CD4-positive, alpha-beta T cell treated with Interleukin-10 for 1 hour (primary cell): ENCODE data around the gene CNEP1R1.

Source experiments
- DNase-seq: peaks from one replicate; pipeline ENCODE4 v3.0.0-alpha.2; 2020

Gene CNEP1R1

DNA sequence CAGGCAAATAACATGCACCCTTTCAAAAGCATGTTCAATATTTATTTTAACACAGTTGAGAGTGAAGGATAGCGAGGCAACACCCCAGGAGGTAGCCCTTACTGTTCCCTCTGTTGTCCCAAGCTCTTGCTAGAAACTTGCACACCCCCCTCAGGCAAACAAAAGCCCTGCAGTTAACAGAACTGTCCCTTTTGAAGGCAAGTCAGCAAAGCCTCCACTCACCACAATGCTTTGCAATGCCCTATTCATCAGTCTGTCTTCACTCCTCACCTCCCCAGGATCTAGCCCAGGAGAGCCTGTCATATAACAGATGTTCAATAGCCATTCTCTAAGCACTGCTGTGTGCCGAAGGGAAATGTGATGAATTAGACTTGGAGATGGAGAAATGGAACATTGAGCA, 3.5 kb upstream of the CNEP1R1 start:
- DNase-seq = no peak

DNA sequence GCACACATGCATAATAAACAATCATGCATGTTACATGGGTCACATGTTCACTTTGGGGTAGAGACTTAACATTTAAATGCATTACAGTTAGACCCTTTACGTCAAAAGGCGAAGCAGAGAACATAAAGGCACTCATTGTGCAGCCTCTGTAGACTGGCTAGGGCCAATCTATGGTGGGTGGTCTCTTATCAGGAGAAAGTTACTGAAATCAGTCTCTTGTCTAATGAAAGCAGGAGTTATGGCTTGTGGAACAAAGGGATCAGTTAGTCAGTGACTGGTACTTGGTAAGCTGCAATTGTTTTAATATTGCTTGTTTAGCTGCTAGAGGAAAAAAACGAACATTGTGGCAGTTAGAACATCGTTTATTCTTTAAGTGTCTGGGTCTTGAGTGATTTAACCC, 1.4 kb upstream of the CNEP1R1 start:
- no peak for DNase-seq

DNA sequence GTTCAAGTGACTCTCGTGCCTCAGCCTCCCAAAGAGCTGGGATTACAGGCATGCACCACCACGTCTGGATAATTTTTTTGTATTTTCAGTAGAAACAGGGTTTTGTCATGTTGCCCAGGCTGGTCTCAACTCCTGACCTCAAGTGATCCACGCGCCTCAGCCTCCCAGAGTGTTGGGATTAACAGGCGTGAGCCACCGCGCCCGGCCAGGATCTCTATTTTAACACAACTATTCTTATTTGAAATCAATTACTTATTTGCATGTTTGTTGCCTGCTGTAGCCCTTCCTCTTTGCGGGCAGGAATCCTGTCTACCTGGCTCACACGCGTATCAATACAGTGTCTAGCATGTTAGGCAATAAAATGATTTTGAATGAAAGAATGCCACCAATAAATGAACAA, 818 bp upstream of the CNEP1R1 start:
- DNase-seq = no peak

DNA sequence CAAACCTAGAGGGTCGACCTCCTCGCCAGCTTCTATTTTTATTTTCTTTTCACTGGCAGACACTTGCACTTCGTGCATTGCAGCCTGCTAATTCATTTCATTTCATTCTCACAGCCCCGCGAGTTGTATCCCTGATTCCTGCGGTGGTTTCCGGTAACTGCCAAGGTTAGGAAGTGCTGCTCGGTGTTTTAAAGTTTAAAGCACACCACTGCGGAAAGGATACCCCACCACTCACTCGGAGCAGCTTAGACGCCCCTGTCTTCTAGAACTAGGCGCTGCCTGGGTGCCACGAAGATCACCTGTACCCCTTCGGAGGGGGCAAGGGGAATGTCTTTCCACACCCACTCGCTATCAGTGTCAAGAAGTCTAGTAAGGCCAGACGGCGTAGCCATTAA, 509 bp downstream of the CNEP1R1 start:
- peak; percentile 38 for DNase-seq

DNA sequence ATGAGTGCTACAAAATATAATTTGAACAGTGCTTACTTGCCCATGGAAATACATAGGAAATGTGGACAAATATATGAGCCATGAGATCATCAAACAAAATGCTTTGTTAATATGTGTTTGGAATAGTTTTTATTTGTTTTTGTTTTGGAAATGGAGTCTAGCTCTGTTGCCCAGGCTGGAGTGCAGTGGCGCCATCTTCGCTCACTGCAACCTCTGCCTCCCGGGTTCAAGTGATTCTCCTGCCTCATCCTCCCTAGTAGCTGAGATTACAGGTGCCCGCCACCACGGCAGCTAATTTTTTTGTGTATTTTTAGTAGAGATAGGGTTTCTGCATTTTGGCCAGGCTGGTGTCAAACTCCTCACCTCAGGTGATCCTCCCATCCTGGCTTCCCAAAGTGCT, 2.8 kb downstream of the CNEP1R1 start:
- DNase-seq = no peak

DNA sequence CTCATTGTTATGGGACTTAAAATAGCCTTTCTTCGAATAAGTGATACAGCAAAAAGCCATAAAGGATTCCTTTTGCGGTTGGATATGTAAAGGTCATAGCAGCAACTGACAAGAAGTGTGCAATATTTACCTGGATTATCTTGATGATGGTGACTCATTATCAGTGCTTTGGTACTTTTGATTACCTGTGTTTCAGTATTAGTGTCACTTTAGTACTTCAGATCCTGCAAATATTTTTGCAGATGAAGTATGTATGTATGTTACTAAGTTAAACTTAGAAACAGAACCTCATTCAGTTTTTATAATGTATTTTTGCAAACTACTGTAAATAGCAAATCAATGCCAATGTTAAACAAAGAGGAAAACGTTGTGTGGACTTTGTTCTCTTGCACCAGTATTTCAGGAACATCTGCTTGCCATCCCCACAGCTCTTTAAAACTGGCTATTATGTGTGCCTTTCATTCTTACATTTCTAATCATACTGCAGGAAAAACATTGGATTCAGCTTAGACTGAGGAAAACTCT, 10.5 kb downstream of the CNEP1R1 start:
- DNase-seq = no peak

DNA sequence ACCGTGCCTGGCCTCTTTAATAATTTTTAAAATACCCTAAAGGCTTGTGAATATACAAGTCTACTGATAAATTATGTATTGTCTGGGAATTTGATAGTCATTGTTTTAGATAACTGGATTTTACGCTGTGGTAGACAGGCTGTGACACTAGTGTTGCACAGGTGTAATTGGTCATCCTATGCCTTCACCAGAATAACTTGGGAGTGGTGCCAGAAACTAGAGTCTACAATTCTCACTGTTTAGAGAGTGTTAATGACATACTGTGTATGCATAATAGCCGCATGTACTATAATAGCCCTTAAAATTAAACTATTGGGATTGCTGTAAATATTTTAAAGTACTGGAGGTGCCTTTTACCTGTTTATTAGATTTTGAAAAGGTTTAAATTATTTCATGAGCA, 11.4 kb downstream of the CNEP1R1 start:
- DNase-seq = no peak

DNA sequence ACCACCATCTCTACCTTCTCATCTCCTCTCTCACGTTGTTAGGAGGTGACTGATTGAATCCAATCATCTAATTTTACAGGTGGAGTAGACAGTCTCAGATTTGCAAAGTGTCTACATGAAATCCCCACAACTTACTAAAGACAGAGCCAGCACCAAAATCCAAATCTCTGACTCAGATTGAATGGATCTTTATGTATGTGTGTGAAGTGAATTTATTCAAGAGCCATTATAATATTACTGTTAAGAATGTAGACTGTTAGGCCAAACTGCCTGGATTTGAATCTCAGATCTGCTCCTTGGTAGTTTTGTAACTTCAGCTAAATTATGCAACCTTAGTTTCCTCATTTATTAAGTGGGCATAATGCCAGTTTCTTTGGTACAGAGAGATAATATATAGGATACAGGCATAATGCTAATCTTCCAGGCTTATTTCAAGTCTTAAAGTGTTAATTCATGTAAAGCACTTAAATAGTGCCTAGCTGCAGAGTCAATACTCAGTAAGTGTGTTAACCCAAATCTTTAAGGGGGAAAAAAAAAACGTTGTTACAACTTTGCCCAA, 12.7 kb downstream of the CNEP1R1 start:
- no peak for DNase-seq

DNA sequence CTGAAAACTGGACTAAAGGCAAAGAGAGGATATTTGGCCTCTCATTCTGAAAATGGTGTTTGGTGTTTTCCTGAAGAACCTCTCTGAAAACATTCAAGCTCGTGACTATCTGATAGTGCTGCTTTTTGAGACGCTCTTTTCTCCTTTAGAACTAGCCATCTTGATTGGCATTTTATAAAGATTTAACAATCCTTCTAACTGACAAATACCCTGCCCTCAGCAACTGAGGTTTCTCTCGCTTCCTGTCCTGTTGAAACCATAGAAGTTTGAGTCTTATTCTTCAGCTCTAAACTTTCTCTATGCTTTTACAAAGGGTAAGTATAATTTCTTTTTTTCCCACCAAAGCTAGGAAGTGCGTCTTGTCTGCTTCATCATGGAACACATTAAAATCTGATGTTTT, 13.3 kb downstream of the CNEP1R1 start:
- no peak for DNase-seq

DNA sequence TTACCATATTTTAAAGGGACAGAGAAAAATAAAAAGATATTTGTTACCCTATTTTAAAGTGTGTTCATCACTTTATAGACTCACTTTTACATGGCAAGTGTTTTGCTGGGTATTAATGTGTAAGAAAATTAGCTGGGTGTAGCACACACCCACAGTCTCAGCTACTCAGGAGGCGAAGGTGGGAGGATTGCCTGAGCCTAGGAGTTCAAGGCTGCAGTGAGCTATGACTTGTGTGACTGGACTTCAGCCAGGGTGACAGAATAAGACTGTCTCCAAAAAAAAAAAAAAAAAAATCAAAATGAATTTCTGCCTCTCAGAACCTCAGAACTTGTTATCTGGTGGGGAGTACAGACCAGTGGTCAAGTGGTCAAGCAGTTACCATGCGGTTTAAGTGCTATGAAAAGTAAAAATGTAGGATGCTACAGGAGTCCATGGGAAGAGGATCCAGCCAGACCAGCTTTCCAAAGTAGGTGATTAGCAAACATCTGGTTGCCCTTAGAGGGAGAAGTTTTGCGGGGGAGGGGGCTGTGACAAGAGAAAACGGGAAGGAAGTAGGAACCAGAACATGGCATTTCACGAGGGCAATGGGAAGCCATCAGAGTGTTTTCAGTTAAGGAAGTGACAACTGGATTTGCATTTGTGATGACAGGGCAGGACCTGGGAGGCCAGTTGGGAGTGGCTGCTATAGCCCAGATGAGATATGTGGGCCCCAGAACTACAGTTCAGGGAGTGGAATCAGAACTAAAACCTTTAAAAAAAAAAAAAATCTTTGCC, 13.9 kb downstream of the CNEP1R1 start:
- DNase-seq = peak; percentile 15

DNA sequence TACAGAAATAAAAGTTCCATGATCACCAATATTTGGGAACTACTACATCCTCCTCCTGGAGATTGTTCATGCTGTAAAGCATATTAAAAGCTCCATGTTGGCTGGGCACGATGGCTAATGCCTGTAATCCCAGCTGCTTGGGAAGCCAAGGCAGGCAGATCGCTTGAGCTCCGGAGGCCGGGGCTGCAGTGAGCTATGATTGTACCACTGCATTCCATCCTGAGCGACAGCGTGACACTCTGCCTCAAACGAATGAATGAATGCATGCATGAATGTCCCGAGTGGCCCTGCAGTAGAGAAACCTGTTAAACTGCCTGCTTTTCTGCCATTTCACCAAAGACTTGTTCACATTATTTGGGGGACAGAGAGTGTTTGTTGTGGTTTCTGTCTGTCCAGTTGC, 15.0 kb downstream of the CNEP1R1 start:
- no peak for DNase-seq

DNA sequence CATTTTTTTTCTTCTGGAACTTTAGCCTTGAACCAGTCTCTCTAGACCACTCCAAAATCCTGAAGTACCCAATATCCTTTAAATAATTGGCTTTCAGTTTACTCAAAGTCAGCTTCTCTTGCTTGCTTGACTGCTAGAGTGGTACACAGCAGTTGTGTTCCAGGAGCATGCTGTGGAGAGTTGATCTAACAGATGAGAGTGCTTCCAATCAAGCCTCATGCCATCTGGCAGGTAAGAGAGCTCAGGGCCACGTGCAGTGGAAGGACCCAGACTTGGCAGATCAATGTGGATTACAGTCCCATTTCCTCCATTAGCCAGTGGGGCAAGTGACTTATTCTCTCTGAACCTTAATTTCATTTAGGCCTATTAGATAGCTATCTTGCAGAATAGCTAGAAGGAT, 15.7 kb downstream of the CNEP1R1 start:
- DNase-seq = no peak

DNA sequence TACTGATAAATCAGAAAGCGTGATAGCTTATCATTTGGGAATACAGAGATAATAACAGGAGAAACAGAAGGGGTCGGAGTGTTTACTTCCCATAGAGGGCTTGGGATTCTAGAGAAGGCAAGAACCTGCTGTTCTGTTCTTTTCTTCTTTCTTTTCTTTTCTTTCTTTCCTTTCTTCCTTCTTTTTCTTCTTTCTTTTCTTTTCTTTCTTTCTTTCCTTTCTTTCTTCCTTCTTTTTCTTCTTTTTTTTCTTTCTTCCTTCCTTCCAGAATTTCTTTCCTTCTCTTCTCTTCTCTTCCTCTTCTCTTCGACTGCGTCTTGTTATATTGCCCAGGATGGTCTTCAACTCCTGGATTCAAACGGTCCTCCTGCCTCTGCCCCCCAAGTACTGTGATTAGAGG, 18.3 kb downstream of the CNEP1R1 start:
- no peak for DNase-seq

DNA sequence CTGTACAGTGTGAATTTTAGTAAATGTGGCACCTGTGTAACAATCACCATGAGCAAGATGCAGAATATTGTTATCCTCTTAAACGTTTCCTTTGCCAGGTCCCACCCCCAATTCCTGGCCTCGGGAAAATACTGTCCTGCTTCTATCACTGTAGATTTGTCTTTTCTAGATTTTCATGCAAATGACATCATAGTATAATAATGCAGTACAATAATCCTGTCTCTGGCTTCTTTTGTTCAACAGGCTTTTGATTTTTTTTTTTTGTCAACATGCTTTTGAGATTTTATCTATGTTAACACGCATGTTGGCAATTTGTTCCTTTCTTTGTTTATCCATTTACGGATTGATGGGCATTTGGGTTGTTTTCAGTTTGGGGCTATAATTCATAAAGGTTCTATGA, 20.4 kb downstream of the CNEP1R1 start:
- no peak for DNase-seq

DNA sequence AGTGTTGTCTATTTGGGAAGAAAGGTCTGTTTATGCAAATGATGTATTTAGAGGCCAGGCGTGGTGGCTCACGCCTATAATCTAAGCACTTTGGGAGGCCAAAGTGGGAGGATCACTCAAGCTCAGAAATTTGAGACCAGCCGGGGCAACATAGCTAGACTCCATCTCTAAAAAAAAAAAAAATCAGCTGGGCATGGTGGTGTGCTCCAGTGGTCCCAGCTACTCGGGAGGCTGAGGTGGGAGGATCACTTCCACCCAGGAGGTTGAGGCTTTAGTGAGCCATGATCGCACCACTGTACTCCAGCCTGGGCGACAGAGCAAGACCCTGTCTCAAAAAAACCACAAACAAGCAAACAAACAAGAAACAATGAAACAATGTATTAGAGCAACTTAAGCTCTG, 21.8 kb downstream of the CNEP1R1 start:
- no peak for DNase-seq

DNA sequence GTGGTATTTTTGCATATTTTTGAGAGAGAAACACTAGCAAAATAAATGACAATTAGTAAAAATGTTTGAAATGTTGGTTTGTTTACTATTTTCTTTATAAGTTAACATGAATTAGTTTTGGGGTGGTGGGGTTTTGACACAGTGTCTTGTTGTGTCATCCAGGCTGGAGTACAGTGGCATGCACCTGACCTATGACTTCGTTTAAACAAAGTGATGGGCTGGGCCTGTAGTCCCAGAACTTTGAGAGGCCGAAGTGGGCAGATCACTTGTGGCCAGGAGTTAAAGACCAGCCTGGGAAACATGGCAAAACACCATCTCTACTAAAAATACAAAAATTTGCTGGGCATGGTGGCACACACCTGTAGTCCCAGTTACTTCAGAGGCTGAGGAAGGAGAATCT, 22.8 kb downstream of the CNEP1R1 start:
- no peak for DNase-seq

DNA sequence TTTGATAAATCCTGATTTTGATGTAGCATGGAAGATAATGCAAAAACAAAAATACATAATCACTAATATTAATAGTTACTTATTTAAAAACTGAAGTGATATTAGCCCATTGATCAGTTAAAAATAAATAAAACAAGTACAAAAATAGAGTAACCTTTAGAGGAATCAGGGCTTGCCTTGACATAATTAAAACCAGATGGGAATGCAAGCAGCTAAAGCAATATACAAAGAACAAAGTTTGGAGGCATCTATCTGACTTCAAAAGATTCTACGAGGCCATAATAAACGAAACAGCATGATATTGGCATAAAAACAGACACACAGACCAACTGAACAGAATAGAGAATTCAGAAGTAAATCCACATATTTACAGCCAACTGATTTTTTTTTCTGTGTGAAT, 25.8 kb downstream of the CNEP1R1 start:
- DNase-seq = no peak

DNA sequence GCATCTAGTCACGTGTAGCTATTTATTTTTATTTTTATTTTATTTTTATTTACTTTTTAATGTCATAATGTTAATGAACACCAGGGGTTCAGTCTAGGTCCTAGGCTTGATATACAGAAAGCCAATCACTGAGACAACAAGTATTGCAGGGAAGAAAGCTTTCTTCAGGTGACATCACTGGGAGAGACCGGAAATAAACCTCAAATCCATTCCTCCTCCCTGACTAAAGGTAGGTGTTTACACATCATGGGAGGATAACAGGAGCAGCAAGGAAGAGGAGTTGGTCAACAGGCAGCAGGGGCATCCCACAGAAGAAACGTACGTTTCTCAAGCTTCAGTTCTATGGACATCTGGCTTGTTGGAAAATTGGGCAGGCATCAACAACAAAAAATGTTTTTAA, 31.2 kb downstream of the CNEP1R1 start:
- DNase-seq = no peak

DNA sequence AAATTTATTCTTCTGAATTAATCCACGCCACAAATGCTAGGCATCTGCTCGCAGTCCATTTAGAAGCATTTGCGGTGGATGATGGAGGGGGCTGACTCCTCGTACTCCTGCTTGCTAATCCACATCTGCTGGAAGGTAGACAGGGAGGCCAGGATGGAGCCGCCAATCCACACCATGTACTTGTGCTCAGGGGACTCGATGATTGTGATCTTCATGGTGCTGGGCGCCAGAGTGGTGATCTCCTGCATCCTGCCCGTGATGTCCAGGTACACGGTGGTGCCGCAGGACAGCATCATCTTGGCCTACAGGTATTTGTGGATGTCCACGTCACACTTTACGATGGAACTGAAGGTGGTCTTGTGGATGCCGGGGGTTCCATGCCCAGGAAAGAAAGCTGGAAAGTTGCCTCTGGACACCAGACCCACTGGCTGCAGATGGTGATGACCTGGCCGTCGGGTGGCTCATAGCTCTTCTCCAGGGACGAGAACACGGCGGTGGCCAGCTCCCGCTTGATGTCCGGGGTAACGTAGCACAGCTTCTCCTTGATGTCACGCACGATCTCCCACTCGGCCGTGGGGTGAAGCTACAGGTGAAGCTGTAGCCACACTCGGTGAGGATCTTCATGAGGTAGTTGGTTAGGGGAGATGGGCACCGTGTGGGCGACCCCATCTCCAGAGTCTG, 33.2 kb downstream of the CNEP1R1 start:
- DNase-seq = no peak

DNA sequence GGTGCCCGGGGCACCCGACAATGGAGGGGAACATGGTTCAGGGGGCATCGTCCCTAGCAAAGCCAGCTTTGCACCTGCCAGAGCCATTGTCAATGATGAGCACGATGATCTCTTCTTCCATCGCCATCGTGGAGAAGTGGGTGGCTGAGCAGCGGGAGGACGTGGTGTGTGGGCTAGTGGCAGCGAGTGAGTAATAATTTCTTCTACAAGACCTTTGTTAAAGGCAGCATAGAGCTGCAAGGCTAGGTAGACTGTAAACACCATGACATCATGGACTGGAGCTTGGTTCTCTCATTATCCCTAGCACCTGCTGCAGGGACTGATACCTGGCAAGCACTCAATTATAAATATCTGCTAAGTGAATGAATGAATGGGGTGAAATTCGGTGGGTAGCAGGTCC, 34.1 kb downstream of the CNEP1R1 start:
- DNase-seq = no peak

DNA sequence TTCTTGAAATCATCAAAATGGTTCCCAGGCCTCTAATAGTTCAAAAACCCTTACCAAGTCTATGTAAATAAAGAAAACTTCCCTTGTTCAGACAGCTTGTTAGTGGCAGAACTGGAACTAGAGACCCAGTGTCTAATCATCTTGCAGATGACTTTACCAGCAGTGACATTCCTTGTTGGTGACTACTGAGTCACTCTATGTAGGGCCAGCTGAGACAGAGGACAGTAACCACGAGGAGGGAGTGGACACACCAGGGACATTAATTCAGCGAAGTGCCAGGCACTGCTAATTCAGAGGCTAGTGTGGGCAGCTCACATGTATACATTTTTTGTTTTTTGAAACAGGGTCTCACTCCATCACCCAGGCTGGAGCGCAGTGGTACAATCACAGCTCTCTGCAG, 34.6 kb downstream of the CNEP1R1 start:
- DNase-seq = no peak

DNA sequence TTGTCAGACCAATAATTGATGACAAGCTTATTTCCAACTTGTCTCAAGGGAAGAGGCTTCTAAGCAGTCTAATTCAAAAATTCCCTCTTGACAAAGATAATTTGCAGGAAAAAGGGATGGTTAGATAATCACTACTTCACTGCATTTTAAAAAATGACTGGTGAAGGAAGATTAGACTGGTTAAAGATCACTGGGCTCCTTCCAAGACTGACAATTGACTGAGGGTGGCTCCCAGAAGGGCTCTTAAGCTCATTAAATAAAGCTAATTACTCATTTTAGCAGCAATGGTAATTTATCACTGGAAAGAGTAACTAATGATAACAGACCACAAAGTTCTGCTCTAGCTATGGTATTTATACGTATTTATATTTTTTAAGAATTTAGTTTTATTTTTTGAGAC, 36.3 kb downstream of the CNEP1R1 start:
- DNase-seq = no peak

DNA sequence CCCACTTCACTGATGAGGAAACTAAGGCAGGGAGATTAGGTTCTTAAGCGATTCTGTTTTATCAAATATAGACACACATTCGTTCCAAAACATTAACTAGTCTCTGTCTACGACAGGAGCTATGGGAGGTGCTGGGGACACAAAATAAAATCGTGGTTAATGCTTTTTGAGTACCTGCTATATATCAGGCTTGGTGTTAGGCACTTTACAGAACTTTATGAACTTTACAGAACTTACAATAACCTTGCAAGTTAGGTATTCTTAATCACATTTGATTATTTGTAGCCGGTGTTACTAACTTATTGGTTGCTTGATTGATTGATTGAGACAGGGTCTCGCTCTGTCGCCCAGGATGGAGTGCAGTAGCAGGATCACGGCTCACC, 40.2 kb downstream of the CNEP1R1 start:
- DNase-seq = no peak
